SK-N-SH treated with all-trans-retinoic acid at 6 μM for 48 hours (cell line): Measurements from ENCODE around the gene TBL1X.

Experiments
- ATAC-seq: fragments of 200-7000 bp; cut with Tn5 transposase; 3 replicates; pipeline ENCODE4 v1.9.1; 2020; ENCODE audit warnings: mild to moderate bottlenecking, moderate library complexity
- ARNTL ChIP-seq: fragments of 450-650 bp; formaldehyde crosslinking; IDR thresholded peaks from 2 replicates; pipeline ENCODE4 v1.5.0; 2020; ENCODE audit warnings: low read depth, mild to moderate bottlenecking, moderate library complexity, borderline replicate concordance
- CSDC2 ChIP-seq: fragments of 250-450 bp; sonication (Bioruptor Pico); IDR thresholded peaks from 2 replicates; pipeline ENCODE4 v1.5.0; 2020; ENCODE audit warnings: mild to moderate bottlenecking, moderate library complexity
- CSRNP3 ChIP-seq: fragments of 250-450 bp; sonication (Bioruptor Pico); IDR thresholded peaks from 2 replicates; pipeline ENCODE4 v1.5.1; 2021; ENCODE audit warnings: mild to moderate bottlenecking, moderate library complexity
- ESRRG ChIP-seq: fragments of 250-450 bp; sonication (Bioruptor Pico); IDR thresholded peaks from 2 replicates; pipeline ENCODE4 v1.6.1; 2021; ENCODE audit warnings: mild to moderate bottlenecking
- ISL1 ChIP-seq: fragments of 250-450 bp; sonication (Bioruptor Pico); IDR thresholded peaks from 2 replicates; pipeline ENCODE4 v2.1.2; 2022; ENCODE audit warnings: mild to moderate bottlenecking, moderate library complexity
- OSR1 ChIP-seq: fragments of 250-450 bp; sonication (Bioruptor Pico); IDR thresholded peaks from 2 replicates; pipeline ENCODE4 v1.8.0; 2022; ENCODE audit warnings: moderate library complexity, mild to moderate bottlenecking, inconsistent platforms
- PPARA ChIP-seq: fragments of 250-450 bp; sonication (Bioruptor Pico); IDR thresholded peaks from 2 replicates; pipeline ENCODE4 v1.5.0; 2020; ENCODE audit warnings: mild to moderate bottlenecking, borderline replicate concordance
- RARB ChIP-seq: fragments of 250-450 bp; sonication (Bioruptor Pico); IDR thresholded peaks from 2 replicates; pipeline ENCODE4 v1.8.0; 2021; ENCODE audit warnings: mild to moderate bottlenecking, moderate library complexity
- SNAI2 ChIP-seq: fragments of 250-450 bp; sonication (Bioruptor Pico); IDR thresholded peaks from 2 replicates; pipeline ENCODE4 v1.5.0; 2020; ENCODE audit warnings: mild to moderate bottlenecking, moderate library complexity
- TCF4 ChIP-seq: fragments of 250-450 bp; sonication (Bioruptor Pico); IDR thresholded peaks from 2 replicates; pipeline ENCODE4 v1.8.0; 2021; ENCODE audit warnings: mild to moderate bottlenecking, moderate library complexity, borderline replicate concordance
- TOX ChIP-seq: fragments of 250-450 bp; sonication (Bioruptor Pico); IDR thresholded peaks from 2 replicates; pipeline ENCODE4 v1.8.0; 2021; ENCODE audit warnings: mild to moderate bottlenecking, moderate library complexity, borderline replicate concordance
- TSHZ2 ChIP-seq: fragments of 250-450 bp; sonication (Bioruptor Pico); IDR thresholded peaks from 2 replicates; pipeline ENCODE4 v1.5.0; 2020; ENCODE audit warnings: mild to moderate bottlenecking, moderate library complexity
- ZC3H10 ChIP-seq: fragments of 250-450 bp; sonication (Bioruptor Pico); IDR thresholded peaks from 2 replicates; pipeline ENCODE4 v1.5.1; 2021; ENCODE audit warnings: mild to moderate bottlenecking, moderate library complexity
- ZFP3 ChIP-seq: fragments of 250-450 bp; sonication (Bioruptor Pico); IDR thresholded peaks from 2 replicates; pipeline ENCODE4 v1.5.0; 2020; ENCODE audit warnings: mild to moderate bottlenecking, moderate library complexity
- ZFP30 ChIP-seq: fragments of 450-650 bp; formaldehyde crosslinking; IDR thresholded peaks from 2 replicates; pipeline ENCODE4 v1.5.0; 2022; ENCODE audit warnings: mild to moderate bottlenecking, moderate library complexity
- ZNF565 ChIP-seq: fragments of 450-650 bp; formaldehyde crosslinking; conservative IDR thresholded peaks from 2 replicates; pipeline ENCODE4 v1.5.0; 2020; ENCODE audit warnings: low read depth, mild to moderate bottlenecking, moderate library complexity
- ZNF70 ChIP-seq: fragments of 450-650 bp; formaldehyde crosslinking; IDR thresholded peaks from 2 replicates; pipeline ENCODE4 v1.5.0; 2020; ENCODE audit warnings: mild to moderate bottlenecking, moderate library complexity
- ZNF8 ChIP-seq: fragments of 450-650 bp; formaldehyde crosslinking; IDR thresholded peaks from 2 replicates; pipeline ENCODE4 v1.5.0; 2020; ENCODE audit warnings: mild to moderate bottlenecking, moderate library complexity
- TF ChIP-seq, protein P1 (sequence below): fragments of 250-450 bp; sonication (Bioruptor Pico); IDR thresholded peaks from 2 replicates; pipeline ENCODE4 v1.5.1; 2020; ENCODE audit warnings: low read depth, mild to moderate bottlenecking, moderate library complexity
- TF ChIP-seq, protein P2 (sequence below): fragments of 250-450 bp; sonication (Bioruptor Pico); IDR thresholded peaks from 2 replicates; pipeline ENCODE4 v1.8.0; 2021; ENCODE audit warnings: low read depth, mild to moderate bottlenecking, moderate library complexity, borderline replicate concordance

Gene TBL1X

GRCh38 chrX:9682861-9683260 lies 218.0 kb downstream of the TBL1X start:
- no peak for ATAC-seq
- TF ChIP-seq ZNF565 (CRISPR knock-in tag) (no peak), OSR1 (CRISPR knock-in tag) (no peak), CSDC2 (CRISPR knock-in tag) (no peak), PPARA (CRISPR knock-in tag) (no peak), ISL1 (no peak), ZC3H10 (CRISPR knock-in tag) (no peak), RARB (no peak), SNAI2 (no peak), ZNF8 (CRISPR knock-in tag) (no peak), ESRRG (CRISPR knock-in tag) (no peak)
- TF ChIP-seq, protein P1, sequence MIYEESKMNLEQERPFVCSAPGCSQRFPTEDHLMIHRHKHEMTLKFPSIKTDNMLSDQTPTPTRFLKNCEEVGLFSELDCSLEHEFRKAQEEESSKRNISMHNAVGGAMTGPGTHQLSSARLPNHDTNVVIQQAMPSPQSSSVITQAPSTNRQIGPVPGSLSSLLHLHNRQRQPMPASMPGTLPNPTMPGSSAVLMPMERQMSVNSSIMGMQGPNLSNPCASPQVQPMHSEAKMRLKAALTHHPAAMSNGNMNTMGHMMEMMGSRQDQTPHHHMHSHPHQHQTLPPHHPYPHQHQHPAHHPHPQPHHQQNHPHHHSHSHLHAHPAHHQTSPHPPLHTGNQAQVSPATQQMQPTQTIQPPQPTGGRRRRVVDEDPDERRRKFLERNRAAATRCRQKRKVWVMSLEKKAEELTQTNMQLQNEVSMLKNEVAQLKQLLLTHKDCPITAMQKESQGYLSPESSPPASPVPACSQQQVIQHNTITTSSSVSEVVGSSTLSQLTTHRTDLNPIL (CRISPR knock-in tag), result no peak
- TF ChIP-seq, protein P2, sequence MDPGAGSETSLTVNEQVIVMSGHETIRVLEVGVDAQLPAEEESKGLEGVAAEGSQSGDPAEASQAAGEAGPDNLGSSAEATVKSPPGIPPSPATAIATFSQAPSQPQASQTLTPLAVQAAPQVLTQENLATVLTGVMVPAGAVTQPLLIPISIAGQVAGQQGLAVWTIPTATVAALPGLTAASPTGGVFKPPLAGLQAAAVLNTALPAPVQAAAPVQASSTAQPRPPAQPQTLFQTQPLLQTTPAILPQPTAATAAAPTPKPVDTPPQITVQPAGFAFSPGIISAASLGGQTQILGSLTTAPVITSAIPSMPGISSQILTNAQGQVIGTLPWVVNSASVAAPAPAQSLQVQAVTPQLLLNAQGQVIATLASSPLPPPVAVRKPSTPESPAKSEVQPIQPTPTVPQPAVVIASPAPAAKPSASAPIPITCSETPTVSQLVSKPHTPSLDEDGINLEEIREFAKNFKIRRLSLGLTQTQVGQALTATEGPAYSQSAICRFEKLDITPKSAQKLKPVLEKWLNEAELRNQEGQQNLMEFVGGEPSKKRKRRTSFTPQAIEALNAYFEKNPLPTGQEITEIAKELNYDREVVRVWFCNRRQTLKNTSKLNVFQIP (CRISPR knock-in tag), result no peak

DNA sequence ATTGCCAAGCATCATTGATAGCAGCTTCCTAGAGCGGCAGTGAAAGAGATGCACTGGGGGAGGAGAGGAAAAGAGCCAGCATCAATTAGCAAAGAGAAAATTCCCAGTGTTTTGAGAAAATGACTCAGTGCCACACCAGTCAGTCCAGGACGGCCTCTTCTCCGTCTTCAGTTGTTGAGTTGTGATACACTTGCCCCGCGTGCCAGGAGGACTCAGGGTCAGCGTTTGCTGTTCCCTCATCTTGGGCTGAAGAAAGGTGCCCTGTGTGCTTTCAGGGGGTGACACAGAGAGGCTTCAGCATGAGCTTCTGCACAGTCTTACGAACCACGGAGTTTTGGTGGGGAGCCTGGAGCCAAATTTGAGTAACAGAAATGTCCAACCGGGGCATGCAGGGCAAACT lies 218.5 kb downstream of the TBL1X start:
- ATAC-seq, result no peak
- no peak for TF ChIP-seq TSHZ2

GRCh38 chrX:9687899-9688298 lies 223.0 kb downstream of the TBL1X start:
- no peak for ATAC-seq
- no peak for TF ChIP-seq ISL1
- TF ChIP-seq ESRRG (CRISPR knock-in tag), result no peak
- TF ChIP-seq PPARA (CRISPR knock-in tag), result no peak
- no peak for TF ChIP-seq ZFP30 (CRISPR knock-in tag)
- TF ChIP-seq ARNTL (CRISPR knock-in tag), result no peak
- no peak for TF ChIP-seq CSDC2 (CRISPR knock-in tag)
- no peak for TF ChIP-seq TSHZ2
- TF ChIP-seq, protein P1 (CRISPR knock-in tag), result no peak
- TF ChIP-seq OSR1 (CRISPR knock-in tag), result no peak
- no peak for TF ChIP-seq SNAI2
- no peak for TF ChIP-seq ZFP3 (CRISPR knock-in tag)
- no peak for TF ChIP-seq TOX (CRISPR knock-in tag)
- no peak for TF ChIP-seq TCF4 (CRISPR knock-in tag)
- no peak for TF ChIP-seq ZNF8 (CRISPR knock-in tag)
- TF ChIP-seq ZC3H10 (CRISPR knock-in tag), result no peak
- no peak for TF ChIP-seq ZNF70 (CRISPR knock-in tag)
- TF ChIP-seq, all 23 proteins: peak for 0

DNA sequence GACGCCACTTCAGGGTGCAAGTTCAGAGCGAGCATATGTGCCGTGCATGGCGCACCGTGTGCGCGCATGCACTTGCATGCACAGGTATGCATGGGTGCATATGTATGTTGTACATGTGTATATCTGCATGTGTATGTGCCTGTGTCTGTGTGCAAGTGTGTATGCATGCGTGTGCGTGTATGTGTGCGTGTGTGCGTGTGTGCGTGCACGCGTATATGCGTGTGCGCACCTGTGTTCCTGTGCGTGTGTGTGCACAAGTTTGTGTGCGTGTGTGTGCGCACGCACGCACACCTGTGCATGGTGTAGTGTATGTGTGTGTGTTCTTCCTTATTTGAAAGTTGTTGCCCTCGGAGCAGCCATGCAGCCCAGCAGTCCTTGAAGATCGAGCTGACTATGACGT lies 224.0 kb downstream of the TBL1X start:
- ATAC-seq, result no peak
- TF ChIP-seq ZNF565 (CRISPR knock-in tag), result no peak
- no peak for TF ChIP-seq SNAI2
- no peak for TF ChIP-seq ZC3H10 (CRISPR knock-in tag)
- no peak for TF ChIP-seq CSRNP3 (CRISPR knock-in tag)
- TF ChIP-seq, protein P2 (CRISPR knock-in tag), result no peak
- no peak for TF ChIP-seq CSDC2 (CRISPR knock-in tag)
- TF ChIP-seq RARB, result no peak
- TF ChIP-seq, all 23 proteins: peak for 0
